ENCODE results near the gene TMEM183A.

GRCh38 chr1:203033287-203033686 lies 26.1 kb downstream of the TMEM183A start:
- TF ChIP-seq POLR2A (IDR thresholded peaks at IDR 0.05; ENCODE audit: low read length) = no peak
- TF ChIP-seq GATA1 (IDR thresholded peaks at IDR 0.05; ENCODE audit: low read depth, low read length) = no peak

All from erythroblast (primary cell).